Liver (tissue), 3 donors: ENCODE data around the gene LRPAP1.

Experiments
- FOXA1 ChIP-seq: IDR thresholded peaks from 2 replicates; pipeline ENCODE4 v1.6.1; 2016; ENCODE audit warnings: antibody characterized with exemption
- JUND ChIP-seq, 2 donors: IDR thresholded peaks; 2 replicates each; pipeline ENCODE4 v1.6.1; 2016; ENCODE audit warnings: antibody characterized with exemption in 2 of 2
- SP1 ChIP-seq: IDR thresholded peaks from 2 replicates; pipeline ENCODE4 v1.6.1; 2018; ENCODE audit warnings: antibody characterized with exemption, mild to moderate bottlenecking
- YY1 ChIP-seq: IDR thresholded peaks from 2 replicates; pipeline ENCODE4 v1.6.1; 2016; ENCODE audit warnings: antibody characterized with exemption, mild to moderate bottlenecking
- TF ChIP-seq, protein P1 (sequence below): fragments of 150-350 bp; IDR thresholded peaks from 2 replicates; pipeline ENCODE4 v1.5.1; 2017; ENCODE audit warnings: improper control_type of control experiment, low read depth, low read length; ENCODE audit not compliant: missing input control
- TF ChIP-seq, protein P2 (sequence below): IDR thresholded peaks from 2 replicates; pipeline ENCODE4 v1.6.1; 2016; ENCODE audit warnings: antibody characterized with exemption
- TF ChIP-seq, protein P3 (sequence below): IDR thresholded peaks from 2 replicates; pipeline ENCODE4 v1.6.1; 2016; ENCODE audit warnings: antibody characterized with exemption, mild to moderate bottlenecking
- donor health status: healthy.
- donor health status: healthy.

DNA sequence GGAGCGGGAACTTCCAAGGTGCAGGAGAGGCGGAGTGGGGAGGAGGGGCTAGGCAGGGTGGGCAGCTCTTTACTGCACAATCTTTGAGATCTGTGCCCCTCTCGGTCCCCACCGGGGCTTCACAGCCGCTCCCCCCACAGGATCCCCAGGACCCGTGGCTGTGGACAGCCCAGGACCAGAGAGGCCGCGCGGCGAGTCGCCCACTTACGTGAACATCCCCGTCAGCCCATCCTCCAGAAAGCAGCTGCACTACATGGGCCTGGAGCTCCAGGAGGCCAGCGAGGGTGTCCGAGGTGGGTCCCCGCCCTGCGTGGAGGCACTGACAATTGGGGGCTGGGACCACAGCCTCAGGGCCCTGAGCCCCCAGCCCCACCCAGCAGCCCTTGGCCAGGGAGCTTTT is 32.1 kb downstream of the LRPAP1 start:
- TF ChIP-seq, protein P1, sequence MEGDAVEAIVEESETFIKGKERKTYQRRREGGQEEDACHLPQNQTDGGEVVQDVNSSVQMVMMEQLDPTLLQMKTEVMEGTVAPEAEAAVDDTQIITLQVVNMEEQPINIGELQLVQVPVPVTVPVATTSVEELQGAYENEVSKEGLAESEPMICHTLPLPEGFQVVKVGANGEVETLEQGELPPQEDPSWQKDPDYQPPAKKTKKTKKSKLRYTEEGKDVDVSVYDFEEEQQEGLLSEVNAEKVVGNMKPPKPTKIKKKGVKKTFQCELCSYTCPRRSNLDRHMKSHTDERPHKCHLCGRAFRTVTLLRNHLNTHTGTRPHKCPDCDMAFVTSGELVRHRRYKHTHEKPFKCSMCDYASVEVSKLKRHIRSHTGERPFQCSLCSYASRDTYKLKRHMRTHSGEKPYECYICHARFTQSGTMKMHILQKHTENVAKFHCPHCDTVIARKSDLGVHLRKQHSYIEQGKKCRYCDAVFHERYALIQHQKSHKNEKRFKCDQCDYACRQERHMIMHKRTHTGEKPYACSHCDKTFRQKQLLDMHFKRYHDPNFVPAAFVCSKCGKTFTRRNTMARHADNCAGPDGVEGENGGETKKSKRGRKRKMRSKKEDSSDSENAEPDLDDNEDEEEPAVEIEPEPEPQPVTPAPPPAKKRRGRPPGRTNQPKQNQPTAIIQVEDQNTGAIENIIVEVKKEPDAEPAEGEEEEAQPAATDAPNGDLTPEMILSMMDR, result no peak
- TF ChIP-seq, protein P2, sequence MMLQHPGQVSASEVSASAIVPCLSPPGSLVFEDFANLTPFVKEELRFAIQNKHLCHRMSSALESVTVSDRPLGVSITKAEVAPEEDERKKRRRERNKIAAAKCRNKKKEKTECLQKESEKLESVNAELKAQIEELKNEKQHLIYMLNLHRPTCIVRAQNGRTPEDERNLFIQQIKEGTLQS, result no peak
- TF ChIP-seq SP1 (no peak), JUND (IDR thresholded peaks at IDR 0.05) (no peak), YY1 (no peak), FOXA1 (no peak)
- TF ChIP-seq, protein P3, sequence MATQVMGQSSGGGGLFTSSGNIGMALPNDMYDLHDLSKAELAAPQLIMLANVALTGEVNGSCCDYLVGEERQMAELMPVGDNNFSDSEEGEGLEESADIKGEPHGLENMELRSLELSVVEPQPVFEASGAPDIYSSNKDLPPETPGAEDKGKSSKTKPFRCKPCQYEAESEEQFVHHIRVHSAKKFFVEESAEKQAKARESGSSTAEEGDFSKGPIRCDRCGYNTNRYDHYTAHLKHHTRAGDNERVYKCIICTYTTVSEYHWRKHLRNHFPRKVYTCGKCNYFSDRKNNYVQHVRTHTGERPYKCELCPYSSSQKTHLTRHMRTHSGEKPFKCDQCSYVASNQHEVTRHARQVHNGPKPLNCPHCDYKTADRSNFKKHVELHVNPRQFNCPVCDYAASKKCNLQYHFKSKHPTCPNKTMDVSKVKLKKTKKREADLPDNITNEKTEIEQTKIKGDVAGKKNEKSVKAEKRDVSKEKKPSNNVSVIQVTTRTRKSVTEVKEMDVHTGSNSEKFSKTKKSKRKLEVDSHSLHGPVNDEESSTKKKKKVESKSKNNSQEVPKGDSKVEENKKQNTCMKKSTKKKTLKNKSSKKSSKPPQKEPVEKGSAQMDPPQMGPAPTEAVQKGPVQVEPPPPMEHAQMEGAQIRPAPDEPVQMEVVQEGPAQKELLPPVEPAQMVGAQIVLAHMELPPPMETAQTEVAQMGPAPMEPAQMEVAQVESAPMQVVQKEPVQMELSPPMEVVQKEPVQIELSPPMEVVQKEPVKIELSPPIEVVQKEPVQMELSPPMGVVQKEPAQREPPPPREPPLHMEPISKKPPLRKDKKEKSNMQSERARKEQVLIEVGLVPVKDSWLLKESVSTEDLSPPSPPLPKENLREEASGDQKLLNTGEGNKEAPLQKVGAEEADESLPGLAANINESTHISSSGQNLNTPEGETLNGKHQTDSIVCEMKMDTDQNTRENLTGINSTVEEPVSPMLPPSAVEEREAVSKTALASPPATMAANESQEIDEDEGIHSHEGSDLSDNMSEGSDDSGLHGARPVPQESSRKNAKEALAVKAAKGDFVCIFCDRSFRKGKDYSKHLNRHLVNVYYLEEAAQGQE, result no peak
